ENCODE measurements around the gene AMELX.

DNA sequence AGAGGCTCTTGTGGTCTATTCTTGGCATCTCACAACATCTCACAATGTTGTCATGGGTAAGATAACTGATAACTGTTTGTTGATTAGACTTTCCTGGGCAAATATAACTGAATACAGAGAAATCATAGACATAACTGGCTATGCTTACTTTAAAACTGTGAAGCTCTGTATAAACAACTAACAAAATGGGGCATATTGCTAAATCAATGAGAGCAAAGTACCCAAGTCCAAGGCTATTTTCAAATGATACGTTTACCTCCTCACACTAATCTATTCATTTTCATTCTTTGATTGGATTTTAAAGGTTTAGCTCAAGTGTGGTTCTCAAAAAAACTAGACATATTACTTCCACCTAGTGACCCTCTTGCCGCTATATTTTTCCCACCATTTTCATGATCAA is 38.6 kb downstream of the AMELX start:
- TF ChIP-seq, protein P1, sequence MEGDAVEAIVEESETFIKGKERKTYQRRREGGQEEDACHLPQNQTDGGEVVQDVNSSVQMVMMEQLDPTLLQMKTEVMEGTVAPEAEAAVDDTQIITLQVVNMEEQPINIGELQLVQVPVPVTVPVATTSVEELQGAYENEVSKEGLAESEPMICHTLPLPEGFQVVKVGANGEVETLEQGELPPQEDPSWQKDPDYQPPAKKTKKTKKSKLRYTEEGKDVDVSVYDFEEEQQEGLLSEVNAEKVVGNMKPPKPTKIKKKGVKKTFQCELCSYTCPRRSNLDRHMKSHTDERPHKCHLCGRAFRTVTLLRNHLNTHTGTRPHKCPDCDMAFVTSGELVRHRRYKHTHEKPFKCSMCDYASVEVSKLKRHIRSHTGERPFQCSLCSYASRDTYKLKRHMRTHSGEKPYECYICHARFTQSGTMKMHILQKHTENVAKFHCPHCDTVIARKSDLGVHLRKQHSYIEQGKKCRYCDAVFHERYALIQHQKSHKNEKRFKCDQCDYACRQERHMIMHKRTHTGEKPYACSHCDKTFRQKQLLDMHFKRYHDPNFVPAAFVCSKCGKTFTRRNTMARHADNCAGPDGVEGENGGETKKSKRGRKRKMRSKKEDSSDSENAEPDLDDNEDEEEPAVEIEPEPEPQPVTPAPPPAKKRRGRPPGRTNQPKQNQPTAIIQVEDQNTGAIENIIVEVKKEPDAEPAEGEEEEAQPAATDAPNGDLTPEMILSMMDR (IDR thresholded peaks at IDR 0.05) = no peak
- TF ChIP-seq POLR2AphosphoS5 (IDR thresholded peaks at IDR 0.05; ENCODE audit: low read depth, low read length) = no peak
- no peak for TF ChIP-seq REST (IDR thresholded peaks at IDR 0.05; ENCODE audit: insufficient read depth in 1 of 2, low read depth in 2 of 2, low read length in 1 of 2)
- no peak for TF ChIP-seq TCF7L2 (IDR thresholded peaks at IDR 0.05; ENCODE audit: low read depth, low read length)
